Transverse colon (tissue), 4 donors: ENCODE data around the gene SSBP2. TPM values are rescaled to one million over a fixed set of nuclear protein-coding genes. Genes with fewer than 3 reads are reported as not detected.

ENCODE experiments used
- DNase-seq: peaks from one replicate; pipeline ENCODE4 v3.0.0-alpha.2; 2019
- H3K27ac ChIP-seq, 4 donors: fragments of 200-600 bp; sonication (generic); 2 replicates each; pipeline ENCODE4 v1.5.1; 2016 to 2018; ENCODE audit warnings: inconsistent platforms in 4 of 4
- H3K27me3 ChIP-seq: fragments of 200-600 bp; sonication (generic); 2 replicates; pipeline ENCODE4 v1.5.1; 2017; ENCODE audit warnings: inconsistent platforms
- H3K36me3 ChIP-seq, 4 donors: fragments of 200-600 bp; sonication (generic); 2 replicates each; pipeline ENCODE4 v1.5.1; 2017 to 2019; ENCODE audit warnings: inconsistent platforms in 4 of 4
- H3K4me1 ChIP-seq, 4 donors: fragments of 200-600 bp; sonication (generic); 2 replicates each; pipeline ENCODE4 v1.5.1; 2017 to 2020; ENCODE audit warnings: inconsistent platforms in 4 of 4
- H3K4me3 ChIP-seq, 4 donors: fragments of 200-600 bp; sonication (generic); 1 replicate in 1 of 4; 2 replicates in 3 of 4; pipeline versions ENCODE4 v1.5.1 to v1.6.1; 2017 to 2019; ENCODE audit warnings: inconsistent platforms in 4 of 4
- H3K9me3 ChIP-seq, 2 donors: fragments of 200-600 bp; sonication (generic); 2 replicates each; pipeline ENCODE4 v1.5.1; 2017 to 2019; ENCODE audit warnings: inconsistent platforms in 2 of 2
- CTCF ChIP-seq, 5 experiments: fragments of 200-600 bp in 3 of 5; fragments of 450-650 bp in 2 of 5; sonication (generic) in 3 of 5; IDR thresholded peaks; 1 replicate in 2 of 5; 2 replicates in 3 of 5; pipeline ENCODE4 v1.5.1; 2016 to 2017; ENCODE audit warnings: antibody characterized with exemption in 5 of 5, inconsistent platforms in 3 of 5, mild to moderate bottlenecking in 2 of 5, moderate library complexity in 1 of 5
- EP300 ChIP-seq: sonication (generic); formaldehyde crosslinking; IDR thresholded peaks from one replicate; pipeline ENCODE4 v1.6.1; 2017; ENCODE audit warnings: antibody characterized with exemption, low read depth
- POLR2A ChIP-seq: fragments of 450-650 bp; IDR thresholded peaks from one replicate; pipeline ENCODE4 v1.6.1; 2016; ENCODE audit warnings: antibody characterized with exemption, mild to moderate bottlenecking, moderate library complexity
- POLR2AphosphoS5 ChIP-seq, 3 donors: sonication (generic); formaldehyde crosslinking; IDR thresholded peaks; one replicate each; pipeline ENCODE4 v1.6.1; 2016; ENCODE audit warnings: antibody characterized with exemption in 3 of 3
- WGBS, 2 donors: methylation state at CpG; one replicate each; pipeline ENCODE4 v1.1.5; 2018; ENCODE audit warnings: low coverage in 1 of 2; 5-methylcytosine and 5-hydroxymethylcytosine counted together
- in situ Hi-C, 4 donors: fragments of 200-750 bp; cut with MboI; loops; one replicate each; pipeline versions ENCODE4 v1.15.0 to v1.15.1; 2017; ENCODE audit warnings: low sequenced_read_pairs in 3 of 4, low pct_ligation_motif_present in 1 of 4, low pct_unique_long_range_greater_than_20kb in 1 of 4
- intact Hi-C: fragments of 100-400 bp; cut with DNase I; formaldehyde crosslinking; loops from one replicate; pipeline ENCODE4 v1.15.1; 2023; ENCODE audit warnings: low total_unique reads
- total RNA-seq, 4 donors: library from RNA; depleted of rRNA; stranded (reverse); fragments of >200 nt; gene quantifications; one replicate each; pipeline ENCODE4 v1.1.0, GENCODE V29; 2016

Gene SSBP2
- total RNA-seq, 4 donors from 2014 or later: 22.8 to 50.4 (median 34.4) TPM

GRCh38 chr5:81371354-81371876 lies 379.5 kb downstream of the SSBP2 start:
- Histone ChIP-seq H3K4me1 (no peaks in the 10 kb centered on the region), H3K36me3 (no peaks in the 10 kb centered on the region), H3K27me3 (no peaks in the 10 kb centered on the region), H3K4me3 (no peak overlapping the region), H3K9me3 (no peaks in the 10 kb centered on the region), H3K27ac (no peak overlapping the region)
- DNase-seq: no peak
- WGBS, 2 donors: 92 to 100% methylated on average over 2 of the region's 2 CpGs
- intact Hi-C loops (no loop called here), in situ Hi-C loops (no loop called here)
- TF ChIP-seq POLR2AphosphoS5 (IDR thresholded peaks at IDR 0.05): no peak
- TF ChIP-seq EP300: no peak
- no peak for TF ChIP-seq POLR2A
- no peak for TF ChIP-seq CTCF (IDR thresholded peaks at IDR 0.05)

GRCh38 chr5:81370912-81371311 lies 380.0 kb downstream of the SSBP2 start:
- TF ChIP-seq POLR2A (no peak), CTCF (IDR thresholded peaks at IDR 0.05) (no peak), POLR2AphosphoS5 (IDR thresholded peaks at IDR 0.05) (no peak), EP300 (no peak)
- Histone ChIP-seq H3K36me3 (no peaks in the 10 kb centered on the region), H3K4me1 (no peaks in the 10 kb centered on the region), H3K27me3 (no peaks in the 10 kb centered on the region), H3K4me3 (no peak overlapping the region), H3K9me3 (no peaks in the 10 kb centered on the region), H3K27ac (no peak overlapping the region)
- DNase-seq: no peak
- in situ Hi-C loops: no loop called here
- intact Hi-C loops: no loop called here

- DNase-seq: no peak
- Histone ChIP-seq H3K27me3 (no peaks in the 10 kb centered on the region), H3K36me3 (no peaks in the 10 kb centered on the region), H3K27ac (no peak overlapping the region), H3K9me3 (no peaks in the 10 kb centered on the region), H3K4me1 (peaks cover 0 to 12% (median 0%) of the 10 kb centered on the region in 4 donors), H3K4me3 (no peak overlapping the region)
- WGBS, 2 donors: 89 to 93% methylated on average over 5 of the region's 5 CpGs
- TF ChIP-seq POLR2A: no peak
- no peak for TF ChIP-seq POLR2AphosphoS5 (IDR thresholded peaks at IDR 0.05)
- intact Hi-C loops: no loop called here
- in situ Hi-C loops: no loop called here
These were observed 385.4 kb downstream of the SSBP2 start for GRCh38 chr5:81365541-81365940.

- Histone ChIP-seq H3K9me3 (no peaks in the 10 kb centered on the region), H3K27ac (no peak overlapping the region), H3K4me1 (peaks cover 0 to 23% (median 0%) of the 10 kb centered on the region in 4 donors), H3K27me3 (no peaks in the 10 kb centered on the region), H3K4me3 (no peak overlapping the region), H3K36me3 (no peaks in the 10 kb centered on the region)
- in situ Hi-C loops (no loop called here), intact Hi-C loops (no loop called here)
- 43 to 56% methylated on average over 2 to 4 of the region's 4 CpGs for WGBS, 2 donors
- DNase-seq: peak; percentile 14
- TF ChIP-seq CTCF (IDR thresholded peaks at IDR 0.05): no peak
- TF ChIP-seq POLR2A: no peak
- no peak for TF ChIP-seq POLR2AphosphoS5 (IDR thresholded peaks at IDR 0.05)
- TF ChIP-seq EP300: no peak
These were observed 387.6 kb downstream of the SSBP2 start for GRCh38 chr5:81363093-81363871.

Other genes starting within 250 kb of the SSBP2 start
- 10 to 100 TPM in 1 of 4 donors, 1 to 10 TPM in 1, not detected in 2; 8.4 to 10.6 TPM for gene ATG10, start 220.9 kb upstream of the SSBP2 start, total RNA-seq